ENCODE results near the gene HOXB6. TPM values are rescaled to one million over a fixed set of nuclear protein-coding genes. Genes with fewer than 3 reads are reported as not detected.

HOXB6 gene
- total RNA-seq, 5 donors from 2014 or later (not counting 1 experiment from before 2014, with no cell fraction given): 0.16 to 0.33 TPM; not detected in 3

- POLR2A ChIA-PET: no interaction called here
Measured at GRCh38 chr17:48570325-48571023, 34.3 kb downstream of the HOXB6 start.

GRCh38 chr17:48569674-48570324, 35.0 kb downstream of the HOXB6 start:
- Histone ChIP-seq H3K36me3 (ENCODE audit: control insufficient read depth in 2 of 2, extremely low read depth in 1 of 2, insufficient read depth in 1 of 2, low read length in 1 of 2) (peaks cover 0 to 4% of the 10 kb centered on the region in 2 donors), H3K27ac (ENCODE audit: low read length) (no peak overlapping the region), H3K4me1 (ENCODE audit: control insufficient read depth in 1 of 2, extremely low read depth in 1 of 2, insufficient read depth in 2 of 2, low read length in 2 of 2) (no peaks in the 10 kb centered on the region), H3K9me3 (no peaks in the 10 kb centered on the region), H3K27me3 (replicated peaks in 1 of 2; ENCODE audit: control insufficient read depth in 2 of 2, extremely low read depth in 1 of 2, insufficient read depth in 2 of 2, low read length in 1 of 2) (peaks cover 0 to 30% of the 10 kb centered on the region in 2 experiments), H3K4me3 (ENCODE audit: control insufficient read depth in 1 of 2, extremely low read depth in 1 of 2, low read length in 1 of 2) (no peak overlapping the region)
- WGBS (ENCODE audit: insufficient coverage): 100% methylated on average over 1 of the region's 6 CpGs
- peaks cover 15% of the 10 kb centered on the region for H3K36me3 Mint-ChIP-seq
- DNase-seq (no peak), ATAC-seq (replicated peaks in 1 of 4) (no peak)
- no peak overlapping the region for H3K4me3 Mint-ChIP-seq
- ChIA-PET POLR2A (no interaction called here), CTCF (no interaction called here)
- peaks cover 0 to 17% of the 10 kb centered on the region in 2 donors for H3K27me3 Mint-ChIP-seq
- no peaks in the 10 kb centered on the region for H3K9me3 Mint-ChIP-seq
- peaks cover 0 to 15% (median 8%) of the 10 kb centered on the region in 3 donors for H3K4me1 Mint-ChIP-seq
- H3K27ac Mint-ChIP-seq: no peak overlapping the region

More at GRCh38 chr17:48570325-48571023, 34.3 kb downstream of the HOXB6 start:
- 80% methylated on average over 11 of the region's 19 CpGs for WGBS (ENCODE audit: insufficient coverage)
- CTCF ChIA-PET: no interaction called here
- Mint-ChIP-seq H3K27ac (no peak overlapping the region), H3K27me3 (peaks cover 0 to 16% of the 10 kb centered on the region in 2 donors), H3K36me3 (peaks cover 15% of the 10 kb centered on the region), H3K4me3 (no peak overlapping the region), H3K4me1 (peaks cover 0 to 17% (median 6%) of the 10 kb centered on the region in 3 donors), H3K9me3 (no peaks in the 10 kb centered on the region)
- Histone ChIP-seq H3K27ac (ENCODE audit: low read length) (no peak overlapping the region), H3K36me3 (ENCODE audit: control insufficient read depth in 2 of 2, extremely low read depth in 1 of 2, insufficient read depth in 1 of 2, low read length in 1 of 2) (peaks cover 0 to 4% of the 10 kb centered on the region in 2 donors), H3K27me3 (replicated peaks in 1 of 2; ENCODE audit: control insufficient read depth in 2 of 2, extremely low read depth in 1 of 2, insufficient read depth in 2 of 2, low read length in 1 of 2) (peaks cover 0 to 25% of the 10 kb centered on the region in 2 experiments), H3K4me3 (ENCODE audit: control insufficient read depth in 1 of 2, extremely low read depth in 1 of 2, low read length in 1 of 2) (no peak overlapping the region), H3K4me1 (ENCODE audit: control insufficient read depth in 1 of 2, extremely low read depth in 1 of 2, insufficient read depth in 2 of 2, low read length in 2 of 2) (no peaks in the 10 kb centered on the region), H3K9me3 (no peaks in the 10 kb centered on the region)
- no peak for DNase-seq
- no peak for ATAC-seq (replicated peaks in 1 of 4)

- H3K36me3 ChIP-seq (ENCODE audit: control insufficient read depth in 2 of 2, extremely low read depth in 1 of 2, insufficient read depth in 1 of 2, low read length in 1 of 2): peaks cover 0 to 4% of the 10 kb centered on the region in 2 donors
- H3K27me3 ChIP-seq (replicated peaks in 1 of 2; ENCODE audit: control insufficient read depth in 2 of 2, extremely low read depth in 1 of 2, insufficient read depth in 2 of 2, low read length in 1 of 2): peaks cover 0 to 35% of the 10 kb centered on the region in 2 experiments
- ATAC-seq (replicated peaks in 1 of 4): no peak
- no peaks in the 10 kb centered on the region for H3K4me1 ChIP-seq (ENCODE audit: control insufficient read depth in 1 of 2, extremely low read depth in 1 of 2, insufficient read depth in 2 of 2, low read length in 2 of 2)
- ChIA-PET POLR2A (no interaction called here), CTCF (no interaction called here)
- Mint-ChIP-seq H3K36me3 (peaks cover 15% of the 10 kb centered on the region), H3K4me1 (peaks cover 0 to 18% (median 11%) of the 10 kb centered on the region in 3 donors), H3K27me3 (peaks cover 0 to 22% of the 10 kb centered on the region in 2 donors), H3K9me3 (no peaks in the 10 kb centered on the region), H3K4me3 (no peak overlapping the region), H3K27ac (no peak overlapping the region)
- no peak overlapping the region for H3K4me3 ChIP-seq (ENCODE audit: control insufficient read depth in 1 of 2, extremely low read depth in 1 of 2, low read length in 1 of 2)
- DNase-seq: no peak
- H3K9me3 ChIP-seq: no peaks in the 10 kb centered on the region
- H3K27ac ChIP-seq (ENCODE audit: low read length): no peak overlapping the region
- WGBS (ENCODE audit: insufficient coverage): 100% methylated on average over 1 of the region's 3 CpGs
Measured at GRCh38 chr17:48569240-48569582, 35.6 kb downstream of the HOXB6 start.

- H3K27ac ChIP-seq (ENCODE audit: low read length): no peak overlapping the region
- no peaks in the 10 kb centered on the region for H3K4me1 ChIP-seq (ENCODE audit: control insufficient read depth in 1 of 2, extremely low read depth in 1 of 2, insufficient read depth in 2 of 2, low read length in 2 of 2)
- Mint-ChIP-seq H3K27me3 (peaks cover 0 to 24% of the 10 kb centered on the region in 2 donors), H3K4me3 (peak overlapping the region in 2 of 3 donors; percentile 5 to 55), H3K9me3 (no peaks in the 10 kb centered on the region), H3K27ac (no peak overlapping the region), H3K36me3 (peaks cover 15% of the 10 kb centered on the region), H3K4me1 (peaks cover 0 to 19% (median 12%) of the 10 kb centered on the region in 3 donors)
- ATAC-seq (replicated peaks in 1 of 4) (no peak), DNase-seq (no peak)
- H3K9me3 ChIP-seq: no peaks in the 10 kb centered on the region
- no peak overlapping the region for H3K4me3 ChIP-seq (ENCODE audit: control insufficient read depth in 1 of 2, extremely low read depth in 1 of 2, low read length in 1 of 2)
- ChIA-PET POLR2A (no interaction called here), CTCF (interaction anchor here in 1 of 2 donors (0.7 kb wide), 1 partner anchor 21 kb away, joined by 3 read pairs; no protein-coding TSS in a partner anchor)
- 67% methylated on average over 6 of the region's 33 CpGs for WGBS (ENCODE audit: insufficient coverage)
- H3K36me3 ChIP-seq (ENCODE audit: control insufficient read depth in 2 of 2, extremely low read depth in 1 of 2, insufficient read depth in 1 of 2, low read length in 1 of 2): peaks cover 0 to 4% of the 10 kb centered on the region in 2 donors
- peaks cover 0 to 38% of the 10 kb centered on the region in 2 experiments for H3K27me3 ChIP-seq (replicated peaks in 1 of 2; ENCODE audit: control insufficient read depth in 2 of 2, extremely low read depth in 1 of 2, insufficient read depth in 2 of 2, low read length in 1 of 2)
Measured at GRCh38 chr17:48568499-48569239, 36.1 kb downstream of the HOXB6 start.

GRCh38 chr17:48567646-48568354, 37.0 kb downstream of the HOXB6 start:
- no peak overlapping the region for H3K4me3 ChIP-seq (ENCODE audit: control insufficient read depth in 1 of 2, extremely low read depth in 1 of 2, low read length in 1 of 2)
- POLR2A ChIA-PET: no interaction called here
- no peaks in the 10 kb centered on the region for H3K9me3 Mint-ChIP-seq
- DNase-seq (no peak), ATAC-seq (replicated peaks in 1 of 4) (no peak)
- peaks cover 15% of the 10 kb centered on the region for H3K36me3 Mint-ChIP-seq
- H3K27me3 Mint-ChIP-seq: peaks cover 6 to 26% of the 10 kb centered on the region in 2 donors
- no peaks in the 10 kb centered on the region for H3K4me1 ChIP-seq (ENCODE audit: control insufficient read depth in 1 of 2, extremely low read depth in 1 of 2, insufficient read depth in 2 of 2, low read length in 2 of 2)
- H3K27ac ChIP-seq (ENCODE audit: low read length): no peak overlapping the region
- H3K27ac Mint-ChIP-seq: no peak overlapping the region
- no peaks in the 10 kb centered on the region for H3K9me3 ChIP-seq
- peaks cover 0 to 41% of the 10 kb centered on the region in 2 experiments for H3K27me3 ChIP-seq (replicated peaks in 1 of 2; ENCODE audit: control insufficient read depth in 2 of 2, extremely low read depth in 1 of 2, insufficient read depth in 2 of 2, low read length in 1 of 2)
- peaks cover 0 to 16% (median 13%) of the 10 kb centered on the region in 3 donors for H3K4me1 Mint-ChIP-seq
- WGBS (ENCODE audit: insufficient coverage): 100% methylated on average over 1 of the region's 2 CpGs
- peaks cover 0 to 4% of the 10 kb centered on the region in 2 donors for H3K36me3 ChIP-seq (ENCODE audit: control insufficient read depth in 2 of 2, extremely low read depth in 1 of 2, insufficient read depth in 1 of 2, low read length in 1 of 2)
- CTCF ChIA-PET: interaction anchor here in 1 of 2 donors (0.6 to 0.7 kb wide), 2 partner anchors 20 to 489 kb away, joined by 3 read pairs; no protein-coding TSS in a partner anchor
- H3K4me3 Mint-ChIP-seq: peak overlapping the region in 1 of 3 donors; percentile 55

- peaks cover 0 to 4% of the 10 kb centered on the region in 2 experiments for H3K4me1 ChIP-seq (ENCODE audit: control insufficient read depth in 1 of 2, extremely low read depth in 1 of 2, insufficient read depth in 2 of 2, low read length in 2 of 2)
- Mint-ChIP-seq H3K36me3 (peaks cover 15% of the 10 kb centered on the region), H3K27me3 (peaks cover 7 to 26% of the 10 kb centered on the region in 2 donors), H3K9me3 (no peaks in the 10 kb centered on the region), H3K4me3 (no peak overlapping the region), H3K27ac (no peak overlapping the region), H3K4me1 (peaks cover 0 to 20% (median 13%) of the 10 kb centered on the region in 3 donors)
- ChIA-PET CTCF (interaction anchor here in 1 of 2 donors (0.6 kb wide), 1 partner anchor 488 kb away, joined by 3 read pairs; no protein-coding TSS in a partner anchor), POLR2A (no interaction called here)
- H3K27me3 ChIP-seq (replicated peaks in 1 of 2; ENCODE audit: control insufficient read depth in 2 of 2, extremely low read depth in 1 of 2, insufficient read depth in 2 of 2, low read length in 1 of 2): peaks cover 0 to 41% of the 10 kb centered on the region in 2 experiments
- H3K36me3 ChIP-seq (ENCODE audit: control insufficient read depth in 2 of 2, extremely low read depth in 1 of 2, insufficient read depth in 1 of 2, low read length in 1 of 2): peaks cover 0 to 4% of the 10 kb centered on the region in 2 donors
- H3K27ac ChIP-seq (ENCODE audit: low read length): no peak overlapping the region
- 74% methylated on average over 6 of the region's 6 CpGs for WGBS (ENCODE audit: insufficient coverage)
- no peak for ATAC-seq (replicated peaks in 1 of 4)
- no peaks in the 10 kb centered on the region for H3K9me3 ChIP-seq
- no peak for DNase-seq
- H3K4me3 ChIP-seq (ENCODE audit: control insufficient read depth in 1 of 2, extremely low read depth in 1 of 2, low read length in 1 of 2): no peak overlapping the region
Measured at GRCh38 chr17:48567209-48567608, 37.6 kb downstream of the HOXB6 start.

All from T-cell (primary cell).